GM18868 (cell line): Measurements from ENCODE around the gene FLT1.

ENCODE experiments used
- ATAC-seq: cut with Tn5 transposase; IDR thresholded peaks from one replicate; pipeline ENCODE4 v1.9.1; 2021; ENCODE audit warnings: mild to moderate bottlenecking, moderate library complexity; ENCODE audit not compliant: unreplicated experiment

The FLT1 gene

GRCh38 chr13:28257305-28257704 lies 237.6 kb downstream of the FLT1 start:
- no peak for ATAC-seq

GRCh38 chr13:28252547-28252946 lies 242.4 kb downstream of the FLT1 start:
- ATAC-seq, result no peak

GRCh38 chr13:28251466-28251865 lies 243.5 kb downstream of the FLT1 start:
- ATAC-seq, result no peak

- ATAC-seq, result no peak
Measured at GRCh38 chr13:28250542-28250941, 244.4 kb downstream of the FLT1 start.
